GM19397 (cell line): ENCODE results near the gene PSMD4.
"Not testable (repeated sequence)": the region's sequence is repeated elsewhere in the genome, so short reads cannot be mapped to it uniquely, and the experiment has no call there.

Experiments used
- ATAC-seq: cut with Tn5 transposase; IDR thresholded peaks from one replicate; pipeline ENCODE4 v1.9.1; 2021; ENCODE audit warnings: mild to moderate bottlenecking, moderate library complexity; ENCODE audit not compliant: unreplicated experiment

Gene PSMD4

DNA sequence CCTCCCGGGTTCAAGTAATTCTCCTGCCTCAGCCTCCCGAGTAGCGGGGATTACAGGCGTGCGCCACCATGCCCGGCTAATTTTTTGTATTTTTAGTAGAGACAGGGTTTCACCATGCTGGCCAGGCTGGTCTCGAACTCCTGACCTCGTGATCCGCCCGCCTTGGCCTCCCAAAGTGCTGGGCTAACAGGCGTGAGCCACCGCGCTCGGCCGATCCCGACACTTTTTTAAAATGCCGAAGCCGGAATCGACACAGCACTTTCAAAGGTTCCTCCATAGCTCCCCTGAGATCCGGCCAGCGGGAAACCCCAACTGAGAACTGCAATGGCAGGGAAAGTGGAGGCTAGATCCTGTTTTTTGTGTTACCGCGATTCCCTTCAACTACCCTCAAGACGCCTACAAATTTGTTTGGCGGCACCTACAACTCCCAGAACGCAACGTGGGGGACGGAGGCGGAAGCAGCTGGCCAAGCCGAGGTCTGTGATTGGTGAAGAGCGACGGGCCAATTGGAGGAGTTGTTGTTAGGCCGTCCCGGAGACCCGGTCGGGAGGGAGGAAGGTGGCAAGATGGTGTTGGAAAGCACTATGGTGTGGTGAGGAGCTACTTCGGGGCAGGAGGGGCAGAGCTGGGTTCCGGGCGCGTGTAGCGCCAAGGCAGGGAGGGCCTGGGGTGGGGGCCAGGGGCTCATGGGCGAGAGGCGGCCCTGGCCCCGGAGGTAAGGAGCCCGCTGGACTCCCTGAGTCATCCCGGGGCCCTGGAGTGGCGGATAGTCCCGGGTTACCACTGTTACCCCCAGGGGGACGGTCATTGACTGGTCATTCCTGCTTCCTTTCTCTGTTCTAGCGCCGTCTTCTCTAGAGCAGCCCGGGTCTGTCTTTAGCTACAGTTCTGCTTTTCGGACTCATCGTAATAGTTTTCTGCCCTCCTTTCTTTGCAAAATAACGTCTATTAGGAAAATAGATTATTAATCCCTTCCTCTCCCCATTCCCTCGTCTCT is at the start of gene PSMD4:
Gene PSMD4, plus strand, starts transcription at position 518 of the 997 bp plus-strand sequence. Its CDS starts 49 bp downstream, at position 567.
- ATAC-seq: peak; percentile 96

DNA sequence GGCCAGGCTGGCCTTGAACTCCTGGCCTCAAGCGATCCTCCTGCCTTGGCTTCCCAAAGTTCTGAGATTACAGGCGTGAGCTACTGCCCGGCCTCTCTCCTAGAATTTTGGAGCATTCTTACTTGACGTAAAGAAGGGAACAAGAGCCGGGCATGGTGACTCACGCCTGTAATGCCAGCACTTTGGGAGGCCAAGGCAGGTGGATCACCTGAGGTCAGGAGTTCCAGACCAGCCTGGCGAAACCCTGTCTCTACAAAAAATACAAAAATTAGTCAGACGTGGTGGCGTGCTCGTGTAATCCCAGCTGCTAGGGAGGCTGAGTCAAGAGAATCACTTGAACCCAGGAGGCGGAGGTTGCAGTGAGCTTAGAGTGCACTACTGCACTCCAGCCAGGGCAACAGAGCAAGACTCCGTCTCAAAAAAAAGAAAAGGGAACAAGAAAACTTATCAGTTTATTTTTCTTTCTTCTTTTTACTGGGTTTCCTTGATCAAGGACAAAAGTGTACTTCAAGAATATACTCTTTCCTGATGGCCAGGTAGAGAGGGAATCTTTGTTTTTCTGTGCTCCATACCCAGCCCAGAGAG is 49.1 kb upstream of the PSMD4 start:
- ATAC-seq: not testable (repeated sequence)

DNA sequence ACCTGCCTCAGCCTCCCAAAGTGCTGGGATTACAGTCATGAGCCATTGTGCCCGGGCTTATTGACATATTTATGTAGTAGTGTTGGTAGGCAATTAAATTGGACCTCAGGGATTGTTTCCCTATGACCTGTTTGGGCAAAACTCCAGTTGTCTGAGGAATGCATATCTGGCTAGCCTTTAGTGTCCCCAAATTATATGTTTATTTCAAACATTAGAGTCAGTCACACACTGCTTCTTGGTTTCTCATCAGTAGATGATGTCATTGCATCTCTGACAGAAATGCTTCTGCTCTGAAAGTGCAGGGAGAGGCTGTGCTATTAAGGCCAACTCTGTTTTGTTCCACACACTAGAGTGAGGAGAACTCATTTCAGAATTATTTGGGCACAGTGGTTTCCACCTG is 43.7 kb upstream of the PSMD4 start:
- ATAC-seq: no peak

DNA sequence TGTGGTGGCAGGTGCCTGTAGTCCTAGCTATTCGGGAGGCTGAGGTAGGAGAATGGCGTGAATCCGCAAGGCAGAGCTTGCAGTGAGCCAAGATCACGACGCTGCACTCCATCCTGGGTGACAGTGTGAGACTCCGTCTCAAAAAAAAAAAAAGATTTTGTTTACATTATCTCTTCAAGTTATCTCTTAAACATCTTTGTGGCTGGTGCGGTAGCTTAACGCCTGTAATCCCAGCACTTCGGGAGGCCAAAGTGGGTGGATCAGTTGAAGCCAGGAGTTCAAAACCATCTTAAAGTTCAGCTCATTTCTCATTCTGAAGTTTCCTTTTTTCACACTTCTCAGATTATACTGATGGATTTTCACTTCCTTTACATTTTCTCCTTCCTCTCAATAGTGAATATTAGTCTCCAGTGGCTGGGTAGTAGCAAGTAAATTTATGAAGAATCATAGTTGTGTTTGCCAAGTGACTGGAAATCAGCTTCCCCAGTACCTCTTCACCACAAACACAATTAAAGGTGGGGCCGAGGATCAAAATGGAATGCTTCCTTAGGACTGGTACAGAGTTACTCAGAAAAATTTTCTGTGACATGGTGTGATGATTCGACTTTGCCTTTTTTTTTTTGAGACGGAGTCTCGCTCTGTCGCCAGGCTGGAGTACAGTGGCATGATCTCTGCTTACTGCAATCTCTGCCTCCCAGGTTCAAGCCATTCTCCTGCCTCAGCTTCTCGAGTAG is 42.4 kb upstream of the PSMD4 start:
- ATAC-seq: no peak

DNA sequence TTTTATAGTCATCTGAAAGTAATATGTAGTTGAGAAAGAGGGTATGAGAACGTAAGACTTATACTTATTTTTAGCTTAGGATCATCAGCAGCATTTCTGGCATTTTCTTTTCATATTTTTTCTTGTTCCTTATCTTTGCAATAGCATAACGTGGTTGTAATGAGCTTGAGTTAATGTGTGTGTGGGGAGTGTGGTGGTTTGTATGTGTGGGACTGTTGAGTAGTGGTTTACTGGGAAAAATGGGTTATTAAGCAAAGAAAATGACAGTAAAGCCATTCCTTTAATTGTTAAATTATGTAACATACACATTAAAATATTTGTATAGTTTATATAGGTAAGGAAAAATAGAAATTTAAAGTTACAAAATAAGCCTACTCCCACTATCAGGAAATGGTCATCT is 41.0 kb upstream of the PSMD4 start:
- ATAC-seq: no peak

DNA sequence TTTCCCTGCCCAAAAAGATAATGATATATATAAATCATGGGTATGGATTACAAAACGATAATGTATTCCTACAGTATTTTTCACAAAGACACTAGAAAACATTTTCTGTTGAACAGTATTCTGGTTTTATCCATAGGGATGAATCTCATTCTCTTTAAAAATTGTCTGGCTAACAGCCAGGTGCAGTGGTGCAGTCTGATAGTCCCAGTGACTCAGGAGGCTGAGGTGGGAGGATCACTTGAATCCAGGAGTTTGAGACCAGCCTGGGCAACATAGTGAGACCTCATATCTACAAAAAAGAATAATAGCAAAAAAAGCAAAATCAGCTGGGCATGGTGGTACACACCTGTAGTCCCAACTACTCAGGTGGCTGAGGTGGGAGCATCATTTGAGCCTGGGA is 32.9 kb upstream of the PSMD4 start:
- ATAC-seq: no peak

DNA sequence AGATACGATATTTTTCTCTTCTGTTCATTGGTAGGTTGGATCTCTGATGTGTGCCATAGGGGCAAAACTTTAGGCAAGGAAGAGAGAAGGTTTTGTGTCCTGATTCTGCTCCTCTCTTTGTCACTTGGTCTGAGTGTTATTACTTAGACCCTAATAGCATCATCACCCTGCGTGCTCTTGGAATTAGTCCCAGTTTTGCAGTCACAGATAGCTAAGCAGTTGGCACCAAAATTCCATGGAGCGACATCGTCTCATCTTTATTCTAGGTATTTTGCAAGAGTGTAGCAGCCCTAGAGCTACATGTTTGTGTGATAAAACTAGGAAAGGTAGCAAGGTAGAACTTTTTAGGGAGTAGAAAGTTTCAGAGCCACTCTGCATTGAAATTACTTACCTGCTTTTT is 32.4 kb upstream of the PSMD4 start:
- ATAC-seq: no peak

DNA sequence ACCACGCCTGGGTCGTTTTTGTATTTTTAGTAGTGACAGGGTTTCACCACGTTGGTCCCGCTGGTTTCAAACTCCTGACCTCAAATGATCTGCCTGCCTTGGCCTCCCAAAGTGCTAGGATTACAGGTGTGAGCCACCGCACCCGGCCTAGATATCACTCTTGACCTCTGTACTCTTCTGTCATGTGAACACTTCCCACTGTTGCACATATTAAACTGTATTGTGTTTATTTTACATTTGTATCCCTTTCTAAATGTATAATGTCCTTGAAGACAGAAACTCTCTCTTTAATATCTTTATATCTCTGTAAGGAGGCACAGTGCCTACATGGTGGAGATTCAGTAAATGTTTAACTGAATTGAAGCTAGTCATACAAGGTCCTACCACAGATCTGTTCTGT is 19.3 kb upstream of the PSMD4 start:
- no peak for ATAC-seq

DNA sequence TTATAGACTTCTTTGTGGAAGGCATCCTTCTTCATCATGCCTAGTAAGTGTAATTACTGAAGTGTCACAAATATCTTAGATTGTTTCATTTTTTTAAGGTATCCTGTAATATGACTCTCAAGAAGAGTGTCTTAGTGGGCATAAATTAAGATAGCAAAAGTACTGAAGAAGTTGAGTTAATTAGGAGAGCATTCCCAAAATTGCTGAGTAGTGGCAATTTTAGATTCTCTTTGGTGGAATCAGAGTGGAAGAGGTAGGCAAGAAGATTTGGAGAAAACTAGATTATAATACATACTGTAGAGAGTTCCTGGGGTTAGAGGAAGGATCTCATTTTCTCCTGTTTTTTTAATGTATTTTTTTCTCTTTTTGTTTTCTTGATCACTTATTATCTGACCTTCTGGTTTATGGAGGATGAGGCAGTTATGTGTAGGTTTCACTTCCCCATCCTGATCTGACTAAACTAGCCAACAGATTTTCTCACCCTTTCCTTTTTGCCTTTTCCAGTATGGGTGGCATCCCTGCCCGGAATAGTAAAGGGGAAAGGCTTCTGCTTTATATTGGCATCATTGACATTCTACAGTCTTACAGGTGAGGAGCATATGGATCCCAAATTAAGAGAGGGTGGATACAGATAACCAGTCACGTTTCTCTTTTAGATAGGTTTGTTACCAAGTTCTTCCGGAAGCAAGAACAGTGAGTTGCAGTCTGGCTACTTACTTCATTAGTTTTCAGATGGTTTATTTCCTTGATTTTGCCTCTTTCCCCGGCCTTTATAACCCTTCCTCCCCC is 16.7 kb upstream of the PSMD4 start:
- no peak for ATAC-seq

DNA sequence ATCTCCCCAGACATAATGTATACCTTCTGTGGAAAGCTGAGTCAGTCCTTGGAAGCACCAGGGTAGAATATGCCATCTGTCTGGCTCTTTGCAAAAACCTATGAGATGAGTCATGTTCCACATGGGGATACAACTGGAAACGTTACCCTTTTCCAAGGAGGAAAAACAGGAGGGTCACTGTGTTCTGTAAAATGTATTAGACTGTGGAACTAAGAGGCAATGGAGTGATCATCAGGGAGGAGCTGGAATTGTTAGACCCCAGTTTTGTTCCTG is 16.1 kb upstream of the PSMD4 start:
- ATAC-seq: no peak

DNA sequence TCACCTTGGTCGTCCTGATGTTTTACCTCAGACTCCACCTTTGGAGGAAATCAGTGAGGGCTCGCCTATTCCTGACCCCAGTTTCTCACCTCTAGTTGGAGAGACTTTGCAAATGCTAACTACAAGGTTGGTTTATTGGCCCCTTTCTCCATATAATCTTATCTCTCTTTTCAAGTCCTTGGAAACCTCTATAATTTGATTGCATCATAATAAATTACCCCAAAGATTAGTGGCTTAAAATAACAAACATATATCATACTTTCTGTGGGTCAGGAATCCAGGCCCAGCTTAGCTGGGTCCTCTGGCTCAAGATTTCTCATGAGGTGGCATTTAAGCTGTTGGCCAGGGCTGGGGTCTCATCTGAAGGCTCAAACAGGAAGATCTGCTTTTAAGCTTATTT is 12.1 kb upstream of the PSMD4 start:
- no peak for ATAC-seq

DNA sequence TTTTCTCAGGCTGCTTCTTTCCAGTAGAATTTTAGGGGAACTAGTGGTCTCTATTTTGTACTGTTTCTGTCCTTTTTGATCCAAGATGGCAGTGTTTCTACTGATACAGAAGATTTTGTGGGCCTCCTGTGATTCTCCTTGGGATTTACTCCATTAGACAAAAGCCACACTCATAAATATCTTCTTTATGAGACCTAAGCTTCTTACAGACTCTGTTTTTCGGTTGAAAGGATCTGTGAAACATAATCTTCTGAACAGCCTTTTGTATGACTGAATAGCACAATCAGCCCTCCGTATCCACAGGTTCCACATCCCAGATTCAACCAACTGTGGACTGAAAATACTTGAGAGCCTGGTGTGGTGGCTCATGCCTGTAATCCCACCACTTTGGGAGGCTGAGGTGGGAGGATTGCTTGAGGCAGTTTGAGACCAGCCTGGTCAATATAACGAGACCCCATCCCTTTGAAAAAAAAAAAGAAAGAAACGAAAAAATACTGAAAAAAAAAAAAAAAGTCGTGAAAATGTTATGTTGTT is 10.8 kb upstream of the PSMD4 start:
- ATAC-seq: no peak

DNA sequence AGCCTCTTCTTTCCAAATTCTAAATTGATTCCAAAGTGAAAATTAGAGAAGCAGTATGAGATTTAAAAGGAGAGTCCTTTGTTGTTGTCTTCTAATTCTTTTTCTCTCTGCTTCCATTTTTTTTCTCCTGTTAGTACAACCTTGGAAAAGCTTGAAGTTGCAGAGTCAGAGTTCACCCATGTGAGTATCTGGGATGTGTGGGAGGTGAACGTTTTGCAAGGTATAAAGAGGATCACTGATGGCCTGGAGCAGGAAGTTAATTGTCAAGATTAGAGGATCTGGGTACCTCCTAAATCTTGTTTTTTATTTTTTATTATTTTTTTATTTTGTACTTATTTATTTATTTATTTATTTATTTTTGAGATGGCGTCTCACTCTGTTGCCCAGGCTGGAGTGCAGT is 7.7 kb upstream of the PSMD4 start:
- no peak for ATAC-seq

DNA sequence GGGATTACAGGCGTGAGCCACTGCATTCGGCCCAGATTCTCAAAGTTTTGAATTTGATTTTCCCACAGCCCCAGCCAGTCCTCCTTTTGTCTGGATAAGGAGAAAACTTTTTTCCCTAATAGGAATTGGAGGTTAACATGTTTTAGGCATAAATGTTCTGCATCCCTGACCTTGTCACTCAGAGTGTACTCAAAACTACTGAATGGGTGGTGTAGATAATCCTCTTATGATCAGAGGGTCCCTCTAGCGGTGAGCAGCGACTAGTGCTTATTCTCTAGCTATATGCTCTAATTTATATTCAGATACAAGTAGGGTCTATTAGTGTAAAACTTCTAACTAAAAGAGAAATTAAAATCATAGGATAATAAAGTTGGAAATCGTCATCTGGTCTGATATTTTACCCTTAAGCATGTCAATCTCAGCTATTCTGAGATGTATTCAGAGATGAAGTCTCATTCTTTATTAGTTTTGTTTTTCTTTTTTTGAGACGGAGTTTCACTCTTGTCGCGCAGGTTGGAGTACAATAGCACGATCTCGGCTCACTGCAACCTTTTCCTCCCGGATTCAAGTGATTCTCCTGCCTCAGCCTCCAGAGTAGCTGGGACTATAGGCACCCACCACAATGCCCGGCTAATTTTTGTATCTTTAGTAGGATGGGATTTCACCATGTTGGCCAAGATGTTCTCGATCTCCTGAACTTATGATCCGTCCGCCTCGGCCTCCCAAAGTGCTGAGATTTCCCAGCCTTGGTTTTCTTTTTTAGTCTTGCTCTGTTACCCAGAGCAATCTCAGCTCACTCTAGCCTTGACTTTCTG is 2.7 kb upstream of the PSMD4 start:
- no peak for ATAC-seq

DNA sequence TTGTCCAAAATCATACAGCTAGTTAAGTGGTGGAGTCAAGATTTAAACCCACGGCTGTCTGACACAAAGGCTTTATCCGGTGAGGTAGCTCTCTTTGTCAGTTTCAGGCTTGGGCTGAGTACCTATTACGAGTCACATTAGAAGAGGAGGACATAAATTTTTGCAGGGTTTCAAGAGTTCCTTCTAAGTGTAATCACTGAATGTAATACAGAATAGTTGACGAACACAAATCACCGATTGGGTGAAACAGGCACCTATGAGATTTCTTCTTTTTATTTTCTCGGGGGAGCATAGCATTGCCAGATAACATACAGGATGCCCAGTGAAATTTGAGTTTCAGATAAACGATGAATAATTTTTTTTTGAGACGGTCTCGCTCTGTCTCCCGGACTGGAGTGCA is 847 bp downstream of the PSMD4 start:
- ATAC-seq: no peak

DNA sequence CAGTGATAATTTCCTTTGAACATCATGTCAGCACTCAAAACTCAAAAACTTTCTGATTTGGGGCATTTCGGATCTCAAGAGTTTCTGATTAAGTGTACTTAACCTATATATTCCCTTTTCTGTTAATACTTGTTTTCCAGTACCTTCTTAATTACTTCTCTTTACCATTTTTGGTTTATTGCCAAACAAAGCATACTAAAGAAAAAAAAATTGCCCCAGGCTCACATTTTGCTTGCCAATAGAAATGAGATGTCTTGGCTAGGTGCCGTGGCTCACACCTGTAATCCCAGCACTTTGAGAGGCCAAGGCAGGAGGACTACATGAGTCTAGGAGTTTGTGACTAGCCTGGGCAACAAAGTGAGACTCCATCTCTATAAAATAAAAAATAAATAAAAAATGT is 4.8 kb downstream of the PSMD4 start:
- ATAC-seq: no peak

DNA sequence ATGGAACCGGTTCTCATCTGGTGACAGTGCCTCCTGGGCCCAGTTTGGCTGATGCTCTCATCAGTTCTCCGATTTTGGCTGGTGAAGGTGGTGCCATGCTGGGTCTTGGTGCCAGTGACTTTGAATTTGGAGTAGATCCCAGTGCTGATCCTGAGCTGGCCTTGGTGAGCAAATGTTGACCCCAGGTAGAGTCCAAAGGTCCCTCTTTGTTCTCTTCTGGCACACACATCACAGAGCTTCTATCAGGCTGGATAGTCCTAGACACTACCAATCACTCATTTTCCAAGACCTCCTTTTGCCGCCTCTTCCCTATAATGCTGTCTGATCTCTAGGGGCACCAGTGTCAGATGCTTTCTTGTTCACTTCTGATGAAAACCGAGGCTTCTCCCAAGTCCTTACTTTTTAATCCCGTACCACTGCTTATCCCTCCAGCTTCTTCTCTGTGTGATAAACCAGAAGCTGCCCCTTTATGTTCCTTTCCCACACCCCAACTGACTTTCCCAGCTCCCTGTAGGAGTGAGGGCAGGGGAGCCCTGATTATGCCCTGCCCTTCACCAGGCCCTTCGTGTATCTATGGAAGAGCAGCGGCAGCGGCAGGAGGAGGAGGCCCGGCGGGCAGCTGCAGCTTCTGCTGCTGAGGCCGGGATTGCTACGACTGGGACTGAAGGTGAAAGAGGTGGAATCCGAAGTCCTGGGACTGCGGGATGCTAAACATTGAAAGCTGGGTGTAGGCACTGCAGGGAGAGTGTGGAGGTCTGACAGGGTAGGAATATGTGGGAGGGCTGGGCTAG is 11.1 kb downstream of the PSMD4 start:
- no peak for ATAC-seq

DNA sequence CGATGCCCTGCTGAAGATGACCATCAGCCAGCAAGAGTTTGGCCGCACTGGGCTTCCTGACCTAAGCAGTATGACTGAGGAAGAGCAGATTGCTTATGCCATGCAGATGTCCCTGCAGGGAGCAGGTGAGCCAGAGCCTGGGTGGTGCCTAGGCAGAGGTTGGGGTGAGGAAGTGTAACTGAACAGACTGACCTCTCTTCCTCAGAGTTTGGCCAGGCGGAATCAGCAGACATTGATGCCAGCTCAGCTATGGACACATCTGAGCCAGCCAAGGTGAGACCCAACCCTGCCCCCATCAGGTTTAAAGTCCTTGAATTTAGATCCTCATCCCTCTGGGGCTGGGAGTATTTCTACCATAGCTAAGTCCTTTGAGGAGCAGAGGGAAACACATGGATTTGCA is 11.8 kb downstream of the PSMD4 start:
- ATAC-seq: no peak

DNA sequence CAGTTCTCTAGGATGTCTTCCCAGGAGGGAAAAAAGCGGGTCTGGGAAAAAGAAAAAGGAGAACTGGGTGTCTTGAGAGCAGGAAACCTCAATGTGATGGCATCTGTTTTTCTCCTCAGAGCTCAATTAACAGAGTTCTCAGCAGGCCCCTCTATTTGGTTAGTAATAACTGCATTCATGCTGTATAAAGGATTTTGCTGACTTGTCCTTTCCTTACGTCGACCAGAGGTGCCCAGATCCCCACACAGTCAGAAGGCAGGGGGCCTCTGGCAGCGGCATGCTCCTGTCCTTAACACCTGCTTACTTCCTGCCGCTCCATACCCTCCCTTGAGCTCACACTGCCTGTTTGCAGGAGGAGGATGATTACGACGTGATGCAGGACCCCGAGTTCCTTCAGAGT is 12.3 kb downstream of the PSMD4 start:
- ATAC-seq: no peak
